Liver (tissue), 3 donors: ENCODE data around the gene ATP10A.

Experiments
- CTCF ChIP-seq: fragments of 150-350 bp; IDR thresholded peaks from 2 replicates; pipeline ENCODE4 v1.5.1; 2017; ENCODE audit warnings: improper control_type of control experiment, low read depth, low read length; ENCODE audit not compliant: missing input control
- EGR1 ChIP-seq, 2 donors: IDR thresholded peaks; 2 replicates each; pipeline ENCODE4 v1.6.1; 2016 to 2018; ENCODE audit warnings: antibody characterized with exemption in 2 of 2, low read depth in 2 of 2
- FOXA1 ChIP-seq: IDR thresholded peaks from 2 replicates; pipeline ENCODE4 v1.6.1; 2016; ENCODE audit warnings: antibody characterized with exemption
- GABPA ChIP-seq, 2 donors: IDR thresholded peaks in 1 of 2; conservative IDR thresholded peaks in 1 of 2; 2 replicates each; pipeline ENCODE4 v1.6.1; 2016; ENCODE audit warnings: antibody characterized with exemption in 2 of 2, mild to moderate bottlenecking in 1 of 2, moderate library complexity in 1 of 2
- HNF4A ChIP-seq, 2 donors: conservative IDR thresholded peaks; 2 replicates each; pipeline ENCODE4 v1.6.1; 2016; ENCODE audit warnings: antibody characterized with exemption in 2 of 2, mild to moderate bottlenecking in 2 of 2
- JUND ChIP-seq, 2 donors: IDR thresholded peaks; 2 replicates each; pipeline ENCODE4 v1.6.1; 2016; ENCODE audit warnings: antibody characterized with exemption in 2 of 2
- MAX ChIP-seq: IDR thresholded peaks from 2 replicates; pipeline ENCODE4 v1.6.1; 2016; ENCODE audit warnings: antibody characterized with exemption
- RAD21 ChIP-seq, 2 donors: IDR thresholded peaks; 2 replicates each; pipeline ENCODE4 v1.6.1; 2016; ENCODE audit warnings: antibody characterized with exemption in 2 of 2, mild to moderate bottlenecking in 2 of 2
- REST ChIP-seq: IDR thresholded peaks from 2 replicates; pipeline ENCODE4 v1.6.1; 2016; ENCODE audit warnings: antibody characterized with exemption, mild to moderate bottlenecking
- TF ChIP-seq, protein P1 (sequence below): IDR thresholded peaks from 2 replicates; pipeline ENCODE4 v1.6.1; 2016; ENCODE audit warnings: antibody characterized with exemption
- donor health status: healthy.
- donor health status: healthy.

GRCh38 chr15:25858952-25859760 lies 4.0 kb downstream of the ATP10A start:
- TF ChIP-seq CTCF (no peak), EGR1 (IDR thresholded peaks at IDR 0.05; ENCODE audit: low read depth in 2 of 2) (no peak), MAX (no peak), RAD21 (IDR thresholded peaks at IDR 0.05) (no peak), REST (no peak), JUND (IDR thresholded peaks at IDR 0.05) (no peak), GABPA (IDR thresholded peaks at IDR 0.05 in 1 of 2, conservative IDR thresholded peaks at IDR 0.05 in 1 of 2) (no peak), HNF4A (conservative IDR thresholded peaks at IDR 0.05) (no peak), FOXA1 (no peak)
- TF ChIP-seq, protein P1, sequence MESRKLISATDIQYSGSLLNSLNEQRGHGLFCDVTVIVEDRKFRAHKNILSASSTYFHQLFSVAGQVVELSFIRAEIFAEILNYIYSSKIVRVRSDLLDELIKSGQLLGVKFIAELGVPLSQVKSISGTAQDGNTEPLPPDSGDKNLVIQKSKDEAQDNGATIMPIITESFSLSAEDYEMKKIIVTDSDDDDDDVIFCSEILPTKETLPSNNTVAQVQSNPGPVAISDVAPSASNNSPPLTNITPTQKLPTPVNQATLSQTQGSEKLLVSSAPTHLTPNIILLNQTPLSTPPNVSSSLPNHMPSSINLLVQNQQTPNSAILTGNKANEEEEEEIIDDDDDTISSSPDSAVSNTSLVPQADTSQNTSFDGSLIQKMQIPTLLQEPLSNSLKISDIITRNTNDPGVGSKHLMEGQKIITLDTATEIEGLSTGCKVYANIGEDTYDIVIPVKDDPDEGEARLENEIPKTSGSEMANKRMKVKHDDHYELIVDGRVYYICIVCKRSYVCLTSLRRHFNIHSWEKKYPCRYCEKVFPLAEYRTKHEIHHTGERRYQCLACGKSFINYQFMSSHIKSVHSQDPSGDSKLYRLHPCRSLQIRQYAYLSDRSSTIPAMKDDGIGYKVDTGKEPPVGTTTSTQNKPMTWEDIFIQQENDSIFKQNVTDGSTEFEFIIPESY: no peak
